ENCODE measurements around the gene PLA2G3.

The PLA2G3 gene

DNA sequence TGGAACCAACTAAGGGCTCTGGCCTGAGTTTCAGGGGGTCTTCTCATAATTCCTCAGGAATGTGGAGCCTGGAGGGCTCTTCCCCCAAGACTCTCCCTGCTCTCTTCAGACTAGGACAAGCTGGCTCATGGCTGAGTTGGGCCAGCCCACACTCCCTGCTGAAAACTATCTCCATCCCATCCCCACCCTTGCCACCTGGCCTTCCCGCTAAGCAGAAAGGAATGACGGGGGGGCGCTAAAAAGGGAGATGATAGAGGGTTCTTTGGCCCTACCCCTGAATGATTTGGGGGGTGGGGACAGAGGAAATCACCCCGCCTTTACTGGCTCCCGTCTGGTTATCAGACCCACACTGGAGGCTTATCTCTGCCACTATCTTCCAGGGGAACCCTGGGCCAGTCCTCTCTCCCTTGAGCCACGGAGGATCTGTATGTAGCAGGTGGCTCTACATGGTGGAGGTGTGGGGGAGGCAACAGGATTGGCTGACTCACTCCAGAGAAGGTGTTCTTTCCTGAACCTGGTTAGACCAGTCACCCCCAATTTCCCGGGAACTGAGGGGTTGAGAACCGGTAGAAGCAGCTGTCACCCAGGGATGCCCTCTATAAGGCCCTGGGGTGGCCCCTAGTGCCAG is 53.5 kb downstream of the PLA2G3 start:
- H3K9me3 Mint-ChIP-seq = no peaks in the 10 kb centered on the region
- no peak overlapping the region for H3K27ac Mint-ChIP-seq
- H3K27me3 Mint-ChIP-seq (ENCODE audit: low read depth) = no peaks in the 10 kb centered on the region
- H3K4me3 Mint-ChIP-seq = no peak overlapping the region
- no peak for DNase-seq (ENCODE audit: low spot score)
- H3K4me1 Mint-ChIP-seq (ENCODE audit: low read depth) = peaks cover 25% of the 10 kb centered on the region
- peaks cover 3% of the 10 kb centered on the region for H3K36me3 Mint-ChIP-seq (ENCODE audit: low read depth)

DNA sequence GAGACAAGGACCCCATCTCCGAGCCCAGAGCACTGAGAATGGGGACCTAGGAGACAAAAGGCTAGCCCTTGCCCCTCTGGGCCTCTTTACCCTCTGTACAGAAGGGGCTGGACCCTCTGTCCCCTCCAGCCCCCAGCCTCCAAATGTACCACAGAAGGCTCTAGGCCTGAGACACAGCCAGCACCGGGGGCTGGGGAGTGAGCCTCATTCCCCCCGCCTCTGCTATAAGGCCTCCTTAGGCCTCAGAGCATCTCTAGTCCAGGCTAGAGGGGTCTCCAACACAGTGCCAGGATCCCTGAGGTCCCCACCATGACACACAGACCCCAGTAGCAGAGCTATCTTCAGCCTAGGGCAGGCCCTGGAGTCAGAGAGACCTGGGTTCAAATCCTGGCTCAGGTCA is 54.4 kb downstream of the PLA2G3 start:
- no peak for DNase-seq (ENCODE audit: low spot score)
- Mint-ChIP-seq H3K36me3 (ENCODE audit: low read depth) (peaks cover 3% of the 10 kb centered on the region), H3K4me1 (ENCODE audit: low read depth) (peaks cover 29% of the 10 kb centered on the region), H3K9me3 (no peaks in the 10 kb centered on the region), H3K27me3 (ENCODE audit: low read depth) (no peaks in the 10 kb centered on the region), H3K4me3 (no peak overlapping the region), H3K27ac (no peak overlapping the region)

DNA sequence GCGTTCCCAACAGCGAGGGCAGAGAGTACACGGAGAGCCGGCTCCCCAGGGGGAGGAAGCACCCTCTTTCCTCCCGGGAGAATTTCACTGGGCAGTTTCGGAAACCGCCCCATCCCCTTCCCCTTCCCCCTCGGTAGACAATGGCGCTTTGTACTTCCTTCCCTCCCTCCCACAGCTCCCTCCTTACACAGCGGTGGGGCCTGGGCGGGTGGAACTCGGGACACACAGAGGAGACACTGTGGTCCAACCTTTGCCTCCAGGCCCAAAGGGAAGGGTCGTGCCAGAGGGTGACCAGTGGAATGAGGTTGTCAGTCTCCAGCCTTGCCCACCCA is 54.8 kb downstream of the PLA2G3 start:
- H3K27ac Mint-ChIP-seq = peak overlapping the region; percentile 79
- DNase-seq (ENCODE audit: low spot score) = no peak
- H3K4me1 Mint-ChIP-seq (ENCODE audit: low read depth) = peaks cover 32% of the 10 kb centered on the region
- H3K4me3 Mint-ChIP-seq = peak overlapping the region; percentile 82
- no peaks in the 10 kb centered on the region for H3K9me3 Mint-ChIP-seq
- no peaks in the 10 kb centered on the region for H3K27me3 Mint-ChIP-seq (ENCODE audit: low read depth)
- peaks cover 3% of the 10 kb centered on the region for H3K36me3 Mint-ChIP-seq (ENCODE audit: low read depth)

DNA sequence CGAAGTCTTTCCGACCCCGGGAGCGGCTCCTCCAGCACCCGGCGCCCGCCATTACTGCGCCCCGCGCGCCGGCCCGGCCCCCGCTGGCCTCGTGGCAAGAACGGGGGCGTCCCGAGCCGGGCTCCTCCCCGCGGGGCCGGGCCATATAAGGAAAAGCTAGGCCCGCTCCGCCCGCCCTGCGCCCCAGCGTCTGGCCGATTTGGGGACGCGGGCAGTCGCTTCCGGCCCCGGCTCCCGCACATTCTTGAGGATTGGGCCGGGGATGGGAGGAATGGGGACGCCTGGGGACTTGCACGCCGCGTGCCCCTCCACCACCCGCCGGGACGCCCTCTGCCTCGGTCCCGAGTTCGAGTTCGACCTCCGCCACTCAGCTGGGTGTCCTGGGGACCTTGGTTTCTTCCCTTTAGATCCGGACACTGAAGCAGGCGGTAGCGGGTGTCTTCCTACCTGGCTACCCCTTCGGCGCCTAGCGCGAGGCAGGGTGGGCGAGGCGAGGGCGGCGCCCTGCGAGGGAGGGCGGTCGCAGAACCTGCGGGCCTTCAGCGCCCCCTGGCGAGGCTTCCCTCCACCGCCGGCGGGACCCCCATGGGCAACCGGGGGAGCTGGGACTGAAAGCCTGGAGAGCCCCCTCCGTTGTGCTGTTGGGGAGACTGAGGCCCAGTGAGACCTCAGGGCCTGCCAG is 55.4 kb downstream of the PLA2G3 start:
- peak overlapping the region; percentile 79 for H3K27ac Mint-ChIP-seq
- H3K4me3 Mint-ChIP-seq = peak overlapping the region; percentile 88
- peaks cover 34% of the 10 kb centered on the region for H3K4me1 Mint-ChIP-seq (ENCODE audit: low read depth)
- H3K9me3 Mint-ChIP-seq = no peaks in the 10 kb centered on the region
- H3K27me3 Mint-ChIP-seq (ENCODE audit: low read depth) = no peaks in the 10 kb centered on the region
- H3K36me3 Mint-ChIP-seq (ENCODE audit: low read depth) = peaks cover 3% of the 10 kb centered on the region
- DNase-seq (ENCODE audit: low spot score) = peak; percentile 89

All from T-helper 2 cell treated with Interferon-gamma antibody and Interleukin-4, amounts not matched to agents 5 μg/mL and 100 μg/mL, for 36 hours (primary cell).